NCI-H345 (cell line): ENCODE results near the gene HUS1.
A peak's percentile ranks its signal among the peaks of the same experiment; 100 is the strongest.
"Not testable (repeated sequence)": the region's sequence is repeated elsewhere in the genome, so short reads cannot be mapped to it uniquely, and the experiment has no call there.

Source experiments
- DNase-seq: peaks from one replicate; lab custom pipeline; 2025; lab: John Stamatoyannopoulos, UW

Gene HUS1

GRCh38 chr7:47944536-47945260, 34.7 kb downstream of the HUS1 start:
- no peak for DNase-seq

GRCh38 chr7:47943676-47944474, 35.5 kb downstream of the HUS1 start:
- DNase-seq = no peak

- not testable (repeated sequence) for DNase-seq
These were observed 36.8 kb downstream of the HUS1 start for GRCh38 chr7:47942651-47943050.

- DNase-seq = no peak
These were observed 37.3 kb downstream of the HUS1 start for GRCh38 chr7:47942132-47942531.

GRCh38 chr7:47941136-47941844, 38.1 kb downstream of the HUS1 start:
- no peak for DNase-seq

GRCh38 chr7:47940088-47941013, 39.1 kb downstream of the HUS1 start:
- DNase-seq = no peak

- no peak for DNase-seq
These were observed 39.9 kb downstream of the HUS1 start for GRCh38 chr7:47939425-47940036.

- no peak for DNase-seq
These were observed 40.7 kb downstream of the HUS1 start for GRCh38 chr7:47938574-47939165.

- no peak for DNase-seq
These were observed 41.5 kb downstream of the HUS1 start for GRCh38 chr7:47937711-47938573.

GRCh38 chr7:47937065-47937687, 42.2 kb downstream of the HUS1 start:
- DNase-seq = peak; percentile 28

- no peak for DNase-seq
These were observed 43.1 kb downstream of the HUS1 start for GRCh38 chr7:47936323-47936722.

- no peak for DNase-seq
These were observed 44.1 kb downstream of the HUS1 start for GRCh38 chr7:47935336-47935735.

- DNase-seq = no peak
These were observed 44.6 kb downstream of the HUS1 start for GRCh38 chr7:47934831-47935230.

GRCh38 chr7:47933215-47933614, 46.2 kb downstream of the HUS1 start:
- no peak for DNase-seq

- no peak for DNase-seq
These were observed 46.9 kb downstream of the HUS1 start for GRCh38 chr7:47932466-47933037.

GRCh38 chr7:47932016-47932415, 47.4 kb downstream of the HUS1 start:
- DNase-seq = no peak

- no peak for DNase-seq
These were observed 48.1 kb downstream of the HUS1 start for GRCh38 chr7:47931005-47932004.

- DNase-seq = no peak
These were observed 55.1 kb downstream of the HUS1 start for GRCh38 chr7:47924266-47924665.
